GM19240 (cell line): Measurements from ENCODE around the gene OSGEPL1.
"Not testable (repeated sequence)": the region's sequence is repeated elsewhere in the genome, so short reads cannot be mapped to it uniquely, and the experiment has no call there.

Experiments
- DNase-seq: peaks from one replicate; pipeline ENCODE4 v3.0.0; 2011; ENCODE audit warnings: low spot score; ENCODE audit not compliant: insufficient read length

Gene OSGEPL1, protein sequence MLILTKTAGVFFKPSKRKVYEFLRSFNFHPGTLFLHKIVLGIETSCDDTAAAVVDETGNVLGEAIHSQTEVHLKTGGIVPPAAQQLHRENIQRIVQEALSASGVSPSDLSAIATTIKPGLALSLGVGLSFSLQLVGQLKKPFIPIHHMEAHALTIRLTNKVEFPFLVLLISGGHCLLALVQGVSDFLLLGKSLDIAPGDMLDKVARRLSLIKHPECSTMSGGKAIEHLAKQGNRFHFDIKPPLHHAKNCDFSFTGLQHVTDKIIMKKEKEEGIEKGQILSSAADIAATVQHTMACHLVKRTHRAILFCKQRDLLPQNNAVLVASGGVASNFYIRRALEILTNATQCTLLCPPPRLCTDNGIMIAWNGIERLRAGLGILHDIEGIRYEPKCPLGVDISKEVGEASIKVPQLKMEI

DNA sequence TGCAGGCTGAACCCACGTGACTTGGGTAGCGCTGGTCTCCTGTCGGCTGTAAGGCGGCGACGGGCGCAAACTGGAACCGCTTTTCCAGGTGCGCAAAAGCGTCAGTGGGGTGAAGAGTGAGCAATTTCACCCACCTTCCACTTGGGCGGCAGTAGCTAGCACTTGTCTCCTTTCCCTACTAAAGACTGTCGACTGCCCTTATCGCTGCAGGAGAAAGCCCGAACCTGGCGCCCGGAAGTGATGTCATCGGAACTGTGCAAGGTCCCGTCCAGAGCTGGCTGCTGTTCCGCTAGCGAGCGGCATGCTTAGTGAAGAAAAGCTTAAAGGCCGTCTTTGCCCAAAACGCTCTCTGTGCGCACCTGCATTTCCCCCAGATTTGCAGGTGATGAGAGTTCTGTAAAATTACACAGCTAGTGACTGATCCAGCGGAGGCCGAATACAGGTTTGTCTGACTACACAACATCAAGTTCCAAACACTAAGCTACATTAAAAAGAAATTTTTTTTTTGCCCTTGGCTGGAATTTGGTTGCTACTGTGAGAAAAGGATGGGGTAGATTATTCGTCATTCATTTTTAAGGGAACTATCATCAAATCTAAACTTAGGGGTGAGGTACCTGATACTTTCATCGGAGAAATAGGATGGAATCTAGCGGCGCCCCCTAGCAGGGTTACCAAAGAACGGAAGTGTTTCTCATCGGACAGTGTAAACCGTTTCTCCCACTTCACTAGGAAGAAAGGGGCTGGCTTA, at the start of gene OSGEPL1:
TSS of gene OSGEPL1 (minus strand) at position 242 of the 748 bp plus-strand sequence. CDS start 1,152 bp downstream, outside the sequence.
- peak; percentile 51 for DNase-seq

DNA sequence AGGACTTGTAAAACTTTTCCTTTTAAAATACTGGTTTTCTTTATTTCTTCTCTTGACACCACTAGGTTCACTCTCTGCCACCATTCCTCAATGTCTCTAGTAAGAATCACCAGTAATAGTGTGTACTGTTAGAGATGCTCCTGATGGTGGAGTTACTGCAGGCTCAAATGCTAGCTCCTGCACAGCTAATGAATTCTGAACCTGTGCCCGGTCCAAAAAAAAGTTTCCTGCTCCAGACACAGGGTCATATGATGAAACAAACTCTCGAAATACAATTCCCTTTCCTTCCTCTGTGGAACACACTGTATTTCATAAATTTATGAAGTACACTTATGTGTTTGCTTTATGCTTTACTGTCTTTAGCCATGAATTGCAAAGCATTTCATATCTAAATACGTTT, 40.8 kb upstream of the OSGEPL1 start:
- no peak for DNase-seq

DNA sequence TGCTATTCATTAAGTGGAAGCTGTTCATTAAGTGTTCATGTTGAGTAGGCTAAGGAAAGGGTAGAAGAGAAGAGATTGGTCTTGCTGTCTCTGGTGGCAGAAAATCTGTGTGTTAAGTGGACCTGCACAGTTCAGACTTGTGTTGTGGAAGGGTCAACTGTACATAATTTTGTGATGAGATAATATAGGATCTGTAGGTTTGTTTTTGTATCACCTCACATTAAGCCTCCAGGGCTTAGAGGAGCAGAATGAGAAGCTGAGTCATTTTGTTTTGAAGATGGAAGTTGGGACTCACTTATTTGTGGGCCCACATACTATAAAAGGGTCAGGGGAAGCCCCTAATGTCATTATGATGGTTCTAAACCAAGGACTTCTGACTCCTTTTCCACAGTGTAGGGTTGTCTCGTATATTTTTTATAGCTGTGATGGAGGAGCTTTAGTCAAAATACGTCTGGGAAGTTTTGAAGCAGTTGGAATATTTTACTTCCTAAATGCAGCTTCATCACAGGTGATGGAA, 39.9 kb upstream of the OSGEPL1 start:
- DNase-seq = no peak

DNA sequence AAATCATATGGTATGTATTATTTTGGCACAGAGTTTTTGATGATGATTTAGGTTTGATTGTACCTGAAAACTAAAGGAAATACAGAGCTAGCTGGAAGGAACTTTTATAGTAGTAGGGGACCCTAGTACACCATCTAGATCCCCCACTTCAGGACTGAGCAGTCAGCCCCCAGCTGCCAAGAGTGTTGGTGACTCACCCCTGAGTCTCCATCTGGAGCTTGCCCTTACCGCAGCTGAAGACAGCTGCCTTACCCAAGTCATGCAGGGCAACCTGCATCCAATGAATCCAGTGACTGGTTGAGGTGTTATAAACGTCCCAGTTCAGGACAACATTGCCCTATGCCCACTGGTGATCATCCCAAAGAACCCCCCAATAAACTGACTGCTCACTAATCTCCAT, 36.9 kb upstream of the OSGEPL1 start:
- DNase-seq = no peak

DNA sequence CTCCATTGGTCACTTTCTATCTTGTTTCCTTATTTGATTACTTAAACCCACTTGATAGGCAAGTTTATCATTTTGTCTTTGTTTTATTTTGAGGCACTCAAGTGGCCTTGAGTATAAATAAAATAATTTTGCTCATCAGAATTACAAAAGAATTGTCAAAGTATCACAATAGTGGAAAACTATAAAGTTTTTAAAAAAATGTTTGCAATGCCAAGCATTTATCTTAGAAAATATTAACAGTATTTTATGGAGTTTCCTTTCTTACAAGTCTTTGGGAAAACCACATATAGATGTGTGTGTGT, 36.4 kb upstream of the OSGEPL1 start:
- DNase-seq = no peak

DNA sequence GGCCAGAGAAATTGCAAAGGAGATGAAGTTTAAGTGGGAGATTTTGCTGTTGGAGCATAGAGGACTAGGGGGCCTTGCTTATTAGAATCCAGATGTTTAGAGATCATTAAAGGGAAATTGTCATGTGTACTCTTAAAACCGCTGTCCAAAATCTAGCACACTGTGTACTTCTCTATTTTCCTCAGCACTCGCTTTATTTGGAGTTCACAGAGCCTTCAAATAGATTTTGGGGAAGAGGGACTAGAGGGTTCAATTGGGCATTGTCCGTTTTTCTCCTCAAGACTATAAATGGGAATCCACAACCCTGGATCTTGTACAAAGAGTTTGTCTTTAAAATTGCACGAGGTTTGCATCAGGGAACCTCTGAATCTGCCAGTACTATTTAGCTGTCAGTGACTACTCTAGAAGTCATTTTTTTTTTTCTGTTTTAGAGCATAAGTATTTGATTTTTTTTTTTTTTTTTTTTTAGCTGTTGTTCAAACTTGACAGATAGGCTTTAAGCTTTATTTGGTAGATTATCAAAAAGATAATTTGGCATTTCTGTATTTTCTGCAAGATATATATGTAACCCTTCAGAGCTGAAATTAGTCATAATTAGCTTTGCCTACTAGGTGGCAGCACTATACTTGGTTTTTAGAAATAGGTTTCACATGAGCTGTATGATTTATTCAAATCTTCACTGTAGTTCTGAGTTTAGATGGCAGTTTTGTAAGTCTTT, 35.9 kb upstream of the OSGEPL1 start:
- DNase-seq = no peak

DNA sequence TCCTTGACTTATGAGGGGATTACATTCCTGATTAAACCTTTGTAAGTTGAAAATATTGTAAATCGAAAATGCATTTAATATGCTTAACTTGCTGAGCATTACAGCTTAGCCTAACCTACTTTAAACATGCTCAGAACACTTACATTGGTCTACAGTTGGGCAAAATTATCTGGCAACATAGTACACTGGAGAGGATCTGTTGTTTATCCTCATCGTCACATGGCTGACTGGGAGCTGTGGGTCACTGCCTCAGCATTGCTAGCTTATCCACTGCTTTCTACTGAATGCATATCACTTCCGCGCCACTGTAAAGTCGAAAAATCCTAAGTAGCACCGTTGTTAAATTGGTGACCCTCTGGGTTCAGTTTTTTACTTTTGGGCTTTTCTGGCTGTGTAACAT, 35.3 kb upstream of the OSGEPL1 start:
- no peak for DNase-seq

DNA sequence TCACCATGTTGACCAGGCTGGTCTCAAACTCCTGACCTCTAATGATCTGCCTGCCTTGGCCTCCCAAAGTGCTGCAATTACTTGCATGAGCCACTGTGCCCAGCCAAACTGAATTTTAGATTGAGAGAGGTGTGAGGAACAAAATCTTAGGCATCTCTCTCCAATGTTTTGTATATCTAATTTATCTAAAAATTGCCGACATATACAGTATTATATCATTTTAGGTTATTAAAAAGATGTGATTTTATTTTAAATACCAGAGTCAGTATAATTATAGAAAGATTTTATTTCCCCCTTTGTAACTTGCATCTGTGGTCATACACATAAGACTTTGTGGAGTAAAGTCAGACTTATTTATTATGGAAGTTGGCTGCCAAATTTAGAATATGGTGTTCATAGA, 31.7 kb upstream of the OSGEPL1 start:
- DNase-seq = no peak

DNA sequence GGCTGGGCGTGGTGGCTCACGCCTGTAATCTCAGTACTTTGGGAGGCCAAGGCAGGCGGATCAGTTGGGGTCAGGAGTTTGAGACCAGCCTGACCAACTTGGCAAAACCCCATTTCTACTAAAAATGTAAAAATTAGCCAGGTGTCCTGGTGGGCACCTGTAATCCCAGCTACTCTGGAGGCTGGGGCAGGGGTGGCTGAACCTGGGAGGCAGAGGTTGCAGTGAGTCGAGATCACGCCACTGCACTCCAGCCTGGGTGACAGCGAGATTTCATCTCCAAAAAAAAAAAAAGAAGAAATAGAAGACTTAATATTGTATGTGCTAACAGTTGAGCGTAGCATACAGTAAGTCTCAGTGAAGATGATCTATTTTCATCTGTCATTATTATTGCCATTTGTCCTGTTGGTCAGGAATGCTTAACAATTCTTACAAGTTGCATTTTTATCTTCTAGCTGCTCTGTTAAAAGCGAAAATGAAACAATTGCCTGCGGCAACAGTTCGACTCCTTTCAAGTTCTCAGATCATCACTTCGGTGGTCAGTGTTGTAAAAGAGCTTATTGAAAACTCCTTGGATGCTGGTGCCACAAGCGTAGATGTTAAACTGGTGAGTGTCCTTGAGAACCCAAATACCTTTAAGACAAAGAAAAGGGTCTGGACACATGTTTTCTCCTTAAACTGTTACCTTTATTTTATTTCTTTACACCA, 28.9 kb upstream of the OSGEPL1 start:
- DNase-seq = no peak

DNA sequence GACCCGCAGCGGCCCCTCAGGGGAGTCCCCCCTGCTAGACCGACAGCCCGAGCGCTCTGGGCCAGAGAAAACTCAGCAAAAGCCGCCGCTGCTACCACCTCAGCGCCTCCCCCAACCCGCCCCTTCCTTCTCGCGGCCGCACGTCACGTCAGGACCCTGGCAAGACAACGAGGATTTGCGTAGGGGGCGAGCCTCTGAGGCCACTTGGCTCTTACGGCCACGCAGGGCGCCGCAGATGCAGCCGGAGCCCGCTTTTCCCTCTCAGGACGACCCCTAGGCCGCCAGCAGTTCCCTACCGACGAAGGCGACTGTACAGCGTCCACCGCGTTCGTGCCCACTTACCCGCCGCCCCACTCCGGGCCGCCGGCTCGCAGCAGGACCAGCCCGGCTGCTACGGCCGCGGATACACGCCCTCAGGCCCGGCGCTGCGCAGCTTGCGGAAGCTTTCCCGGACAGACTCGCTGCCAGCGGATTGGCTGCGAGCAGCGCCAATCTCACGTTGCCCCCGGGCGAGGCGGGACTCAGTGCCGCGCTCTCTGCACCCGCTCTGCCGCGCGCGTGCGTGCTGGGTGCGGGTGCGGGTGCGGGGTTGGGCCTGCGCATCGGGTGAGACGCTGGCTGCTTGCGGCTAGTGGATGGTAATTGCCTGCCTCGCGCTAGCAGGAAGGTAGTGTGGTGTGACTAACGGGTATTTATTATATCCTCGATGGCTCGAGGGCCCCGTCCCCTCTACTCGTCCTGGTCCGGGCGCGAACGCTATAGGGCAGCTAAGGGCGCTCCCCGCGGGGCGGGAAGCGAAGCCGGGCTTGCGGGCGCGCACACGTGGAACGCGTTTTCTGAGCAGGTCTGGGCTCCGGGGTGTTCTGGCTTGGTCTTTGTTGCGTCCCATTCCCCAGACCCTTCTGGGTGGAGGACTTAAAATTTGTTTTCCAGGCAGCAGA, 21.6 kb upstream of the OSGEPL1 start, which contains the start of the genes ORMDL1 and PMS1:
TSS of gene ORMDL1 (minus strand) at position 413 of the 941 bp plus-strand sequence. CDS start 1,744 bp downstream, outside the sequence.
TSS of gene PMS1 (plus strand) at position 524 of the 941 bp plus-strand sequence. CDS start 7,360 bp downstream, outside the sequence.
- DNase-seq = peak; percentile 66

DNA sequence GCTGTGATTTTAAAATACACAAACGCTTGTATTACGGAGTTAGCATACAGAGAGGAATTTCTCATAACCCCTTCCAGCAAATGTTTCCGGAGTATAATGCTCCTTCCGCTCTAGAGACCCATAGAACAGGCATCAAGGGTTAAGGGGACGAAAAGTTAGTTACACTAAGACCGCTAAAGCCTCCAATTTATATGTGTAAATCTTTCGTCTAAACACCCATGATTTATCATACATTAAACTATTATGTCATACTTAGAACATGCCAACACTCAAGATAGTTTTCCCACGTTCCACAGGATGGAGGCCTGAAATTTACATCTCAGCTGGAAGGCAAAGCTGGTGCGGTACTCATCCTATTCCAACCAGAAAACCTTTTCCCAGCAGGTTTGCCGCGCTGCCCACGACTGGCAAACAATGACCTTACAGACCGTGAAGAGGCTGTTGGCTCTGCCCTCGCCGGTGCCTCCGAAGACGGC, 20.9 kb upstream of the OSGEPL1 start:
- DNase-seq = no peak

DNA sequence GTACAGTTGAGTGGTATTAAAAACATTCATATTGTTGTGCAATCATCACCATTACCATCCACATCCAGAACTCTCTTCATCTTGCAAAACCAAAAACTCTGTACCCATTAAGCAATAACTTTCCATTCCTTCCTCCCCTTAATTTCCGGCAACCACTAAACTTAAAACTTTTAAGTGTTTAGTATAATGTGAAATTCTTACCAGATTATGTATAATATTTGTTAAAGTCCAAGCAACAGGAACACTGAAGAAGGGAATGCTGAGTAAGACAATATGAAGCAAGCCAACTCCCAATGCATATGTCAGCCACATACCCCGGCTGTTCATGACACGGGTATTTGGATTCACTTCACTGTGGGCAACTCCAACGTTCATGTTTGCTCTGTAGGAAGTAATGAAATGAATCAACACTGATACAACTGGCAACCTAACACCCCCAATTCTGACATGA, 19.7 kb upstream of the OSGEPL1 start:
- DNase-seq = no peak

DNA sequence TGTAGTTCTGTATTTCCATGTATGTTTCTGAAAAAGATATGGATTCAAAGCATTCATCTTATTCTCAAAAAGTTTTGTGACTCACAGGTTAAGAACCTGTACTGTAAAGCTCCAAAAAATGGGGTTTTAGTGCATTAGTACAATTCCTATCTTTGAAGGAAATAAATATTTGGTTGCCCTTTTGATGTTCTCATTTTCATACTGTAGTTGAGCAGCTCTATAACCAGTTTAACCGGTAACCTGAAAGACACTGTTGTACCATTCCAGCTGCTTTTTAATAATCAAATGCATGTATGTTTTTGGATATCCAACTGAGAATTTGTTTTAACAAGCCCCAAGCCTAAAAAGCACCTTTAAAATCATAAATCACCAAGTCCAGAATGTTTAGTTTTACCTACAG, 9.6 kb upstream of the OSGEPL1 start:
- no peak for DNase-seq

DNA sequence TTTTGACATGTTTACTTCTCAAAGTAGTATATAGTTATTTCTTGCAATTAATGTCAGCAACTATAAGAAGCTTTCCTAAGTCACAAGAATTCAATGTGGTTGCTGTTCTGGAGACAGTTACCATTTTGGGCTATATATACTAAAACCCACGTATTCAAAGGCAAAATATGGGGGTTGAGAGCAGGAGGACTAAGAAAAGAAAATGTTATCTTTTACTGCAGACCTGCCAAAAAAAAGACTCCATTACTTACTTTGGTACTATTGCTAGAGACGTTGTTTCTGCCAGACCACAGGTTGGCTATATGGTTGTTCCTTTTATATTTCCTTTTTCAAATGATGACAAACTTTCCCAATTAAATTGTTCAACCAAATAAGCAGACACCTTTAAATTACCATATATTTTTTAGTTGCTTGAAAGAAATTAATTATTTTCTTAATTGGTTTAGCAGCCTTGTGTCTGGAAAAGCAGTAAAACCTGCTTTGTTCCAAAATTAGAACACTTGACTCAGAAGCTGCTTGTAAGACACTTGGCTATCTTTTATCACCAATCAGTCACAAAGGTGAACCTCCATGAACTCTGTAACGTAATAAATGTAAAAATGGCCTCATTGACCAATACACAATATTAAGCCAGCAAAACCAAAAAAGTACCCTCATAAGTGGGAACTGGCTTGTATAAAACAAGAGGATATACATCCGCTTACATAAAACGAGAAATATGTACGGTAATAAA, 8.2 kb upstream of the OSGEPL1 start:
- DNase-seq = no peak

DNA sequence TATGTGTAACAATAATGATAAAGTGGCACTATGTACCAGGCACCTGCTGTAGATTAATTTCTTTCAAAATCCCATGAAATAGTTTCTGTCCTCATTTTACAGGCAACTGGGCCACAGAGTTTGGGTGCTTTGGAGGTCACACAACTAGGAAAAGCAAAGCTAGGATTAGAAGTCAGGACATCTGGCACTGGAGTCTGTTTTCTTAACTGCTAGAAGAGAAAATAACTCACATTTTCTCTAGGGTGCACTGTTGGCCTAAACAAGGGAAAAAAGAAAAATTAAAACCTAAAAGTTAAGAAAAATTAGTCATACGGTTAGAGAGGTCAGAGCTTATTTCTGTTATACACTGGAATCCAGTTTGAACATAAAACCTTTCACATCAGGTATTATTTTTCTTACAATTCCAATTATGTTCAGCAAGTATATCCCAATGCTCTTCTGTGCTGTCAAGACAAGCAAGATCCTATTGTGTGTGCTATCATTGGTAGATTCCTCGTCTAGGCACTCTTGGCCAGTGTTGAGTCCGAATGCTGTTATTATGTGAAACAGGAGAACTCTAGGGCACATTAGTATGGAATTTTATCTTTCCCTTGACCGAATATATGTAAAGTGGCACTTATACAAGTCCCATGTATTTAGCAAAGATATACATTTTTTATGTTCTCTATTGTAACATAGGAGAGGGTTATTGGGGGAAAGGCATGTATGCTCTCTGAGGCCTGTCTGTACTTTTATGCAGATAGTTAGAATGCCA, 1.5 kb upstream of the OSGEPL1 start:
- DNase-seq = no peak

DNA sequence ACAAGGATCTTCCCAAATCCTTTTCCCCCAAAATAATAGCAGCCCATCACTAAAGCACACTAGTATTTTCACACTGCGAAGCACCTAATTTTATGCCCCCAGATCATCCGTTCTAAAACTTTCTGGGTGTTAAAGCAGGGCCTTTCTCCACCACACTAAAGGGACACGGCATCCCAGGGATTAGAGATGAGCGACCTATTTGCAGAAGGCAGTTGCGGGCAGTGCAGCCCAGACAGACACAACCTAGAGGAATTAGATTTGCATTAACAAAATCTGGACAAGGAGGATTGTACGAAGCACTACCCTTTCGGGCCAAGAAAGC, 402 bp downstream of the OSGEPL1 start:
- no peak for DNase-seq

DNA sequence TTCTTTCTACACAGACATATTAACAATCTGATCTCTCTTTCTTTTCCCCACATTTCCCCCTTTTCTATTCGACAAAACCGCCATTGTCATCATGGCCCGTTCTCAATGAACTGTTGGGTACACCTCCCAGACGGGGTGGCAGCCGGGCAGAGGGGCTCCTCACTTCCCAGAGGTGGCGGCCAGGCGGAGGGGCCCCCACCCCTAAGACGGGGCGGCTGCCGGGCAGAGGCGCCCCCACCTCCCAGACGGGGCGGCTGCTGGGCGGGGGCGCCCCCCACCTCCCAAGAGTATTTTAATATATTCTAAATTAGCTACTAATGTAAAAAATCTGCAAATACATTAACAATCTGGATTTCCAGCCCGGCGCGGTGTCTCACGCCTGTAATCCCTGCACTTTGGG, 2.4 kb downstream of the OSGEPL1 start:
- not testable (repeated sequence) for DNase-seq

DNA sequence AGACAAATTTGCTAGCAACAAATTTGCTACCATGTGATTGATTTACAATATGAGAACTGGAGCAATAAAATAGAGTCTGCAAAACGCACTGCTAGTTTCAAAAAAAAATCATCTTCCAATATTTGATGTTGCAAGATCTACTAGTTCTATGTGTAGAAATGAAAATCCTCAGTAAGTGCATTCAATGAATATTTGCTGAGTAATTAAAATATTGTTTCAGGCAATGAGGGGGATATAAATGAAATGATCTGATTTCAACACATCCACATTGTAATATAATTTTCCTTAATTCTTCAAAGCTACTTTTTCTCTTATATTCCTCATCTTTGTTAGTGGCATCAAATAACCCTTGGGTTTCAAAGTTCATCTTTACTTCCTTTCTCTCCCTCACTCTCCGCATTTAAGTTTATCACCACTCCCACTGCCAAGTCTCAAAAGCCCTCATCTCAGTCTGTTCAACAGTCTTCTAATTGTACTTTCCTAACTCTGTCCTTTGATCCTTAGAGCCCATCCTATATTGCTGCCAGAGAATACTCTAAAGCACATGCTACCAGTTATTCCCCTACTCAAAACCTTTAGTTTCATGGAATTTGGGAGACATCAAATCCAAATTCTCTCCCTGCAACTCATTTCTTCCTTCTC, 6.2 kb downstream of the OSGEPL1 start:
- no peak for DNase-seq
